ENCODE measurements around the gene R3HDM1. TPM values are rescaled to one million over a fixed set of nuclear protein-coding genes. Genes with fewer than 3 reads are reported as not detected.
A peak's percentile ranks its signal among the peaks of the same experiment; 100 is the strongest.

The R3HDM1 gene
- total RNA-seq, 4 donors from 2014 or later = 0.59 to 41.8 (median 13.7) TPM

GRCh38 chr2:135741043-135741394, 209.7 kb downstream of the R3HDM1 start:
- H3K36me3 ChIP-seq = no peaks in the 10 kb centered on the region
- TF ChIP-seq POLR2A (IDR thresholded peaks at IDR 0.05) = no peak
- peak in 1 of 4 experiments; percentile 21 for TF ChIP-seq CTCF (IDR thresholded peaks at IDR 0.05)
- no peak overlapping the region for H3K4me3 ChIP-seq
- no peaks in the 10 kb centered on the region for H3K27me3 ChIP-seq
- DNase-seq = no peak
- H3K9me3 ChIP-seq = no peaks in the 10 kb centered on the region
- intact Hi-C loops (cut with DNase I; ENCODE audit: low total_unique reads) = no loop called here
- H3K27ac ChIP-seq = peak overlapping the region; percentile 97 to 99
- H3K4me1 ChIP-seq = peaks cover 0 to 8% of the 10 kb centered on the region in 2 donors

GRCh38 chr2:135741395-135742324, 210.4 kb downstream of the R3HDM1 start, which contains the start of gene UBXN4:
Gene UBXN4, plus strand, starts transcription at chr2:135741855. Its CDS starts 75 bp downstream, at chr2:135741930.
- no peaks in the 10 kb centered on the region for H3K9me3 ChIP-seq
- no peaks in the 10 kb centered on the region for H3K27me3 ChIP-seq
- TF ChIP-seq CTCF (IDR thresholded peaks at IDR 0.05) (peak in 1 of 4 experiments; percentile 6), POLR2A (IDR thresholded peaks at IDR 0.05) (peak; percentile 92 to 94)
- intact Hi-C loops (cut with DNase I; ENCODE audit: low total_unique reads) = no loop called here
- H3K36me3 ChIP-seq = no peaks in the 10 kb centered on the region
- H3K4me3 ChIP-seq = peak within 1 kb of the TSS; percentile 64 to 90
- DNase-seq = peak; percentile 97
- H3K4me1 ChIP-seq = peaks cover 0 to 8% of the 10 kb centered on the region in 2 donors
- H3K27ac ChIP-seq = peak within 1 kb of the TSS; percentile 97 to 99

DNA sequence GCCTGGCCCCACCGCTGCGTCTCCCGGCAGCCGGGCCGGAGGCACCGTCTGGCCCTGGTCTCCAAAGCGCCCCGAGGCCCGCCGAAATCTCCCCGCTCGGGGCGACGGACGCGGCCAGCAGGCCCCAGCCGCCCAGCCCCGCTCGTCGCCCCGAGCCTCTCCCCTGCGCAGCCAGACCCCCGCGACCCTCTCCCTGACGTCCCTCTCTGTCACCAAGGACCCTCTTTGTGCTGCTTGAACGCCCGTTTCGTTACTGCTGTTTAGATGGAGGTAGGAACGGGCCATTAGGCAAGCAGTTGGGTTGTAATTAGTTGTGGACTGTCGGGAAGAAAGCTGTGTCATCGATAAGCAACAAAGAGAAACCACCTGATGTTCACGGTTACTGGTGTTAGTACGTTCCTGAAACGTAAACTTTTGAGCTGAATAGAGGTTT, 211.1 kb downstream of the R3HDM1 start:
- H3K27me3 ChIP-seq = no peaks in the 10 kb centered on the region
- peak overlapping the region; percentile 64 to 90 for H3K4me3 ChIP-seq
- no peaks in the 10 kb centered on the region for H3K9me3 ChIP-seq
- intact Hi-C loops (cut with DNase I; ENCODE audit: low total_unique reads) = no loop called here
- TF ChIP-seq POLR2A (IDR thresholded peaks at IDR 0.05) (peak in 1 of 2 donors; percentile 9), CTCF (IDR thresholded peaks at IDR 0.05) (no peak)
- peak; percentile 19 to 40 for DNase-seq
- H3K27ac ChIP-seq = peak overlapping the region; percentile 97 to 99
- H3K36me3 ChIP-seq = no peaks in the 10 kb centered on the region
- peaks cover 0 to 8% of the 10 kb centered on the region in 2 donors for H3K4me1 ChIP-seq

DNA sequence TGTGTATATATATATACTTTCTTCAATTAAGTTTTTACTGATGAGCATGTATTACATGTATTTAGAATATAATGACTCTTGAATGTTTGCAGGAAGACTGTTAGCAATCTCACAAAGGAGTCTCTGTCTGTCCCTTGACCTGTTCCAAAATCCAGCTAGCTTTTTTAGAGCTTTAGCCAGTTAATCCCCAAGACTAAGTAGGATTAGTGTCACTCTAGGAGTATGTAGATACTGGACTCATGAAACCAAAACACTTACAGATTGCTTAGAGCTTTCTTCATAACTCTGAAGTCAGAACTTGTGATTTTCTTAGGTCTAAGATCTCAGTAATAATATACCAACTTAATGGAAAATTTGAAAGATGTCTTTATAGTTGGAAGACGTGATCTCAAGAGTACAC, 212.6 kb downstream of the R3HDM1 start:
- H3K27ac ChIP-seq = no peak overlapping the region

DNA sequence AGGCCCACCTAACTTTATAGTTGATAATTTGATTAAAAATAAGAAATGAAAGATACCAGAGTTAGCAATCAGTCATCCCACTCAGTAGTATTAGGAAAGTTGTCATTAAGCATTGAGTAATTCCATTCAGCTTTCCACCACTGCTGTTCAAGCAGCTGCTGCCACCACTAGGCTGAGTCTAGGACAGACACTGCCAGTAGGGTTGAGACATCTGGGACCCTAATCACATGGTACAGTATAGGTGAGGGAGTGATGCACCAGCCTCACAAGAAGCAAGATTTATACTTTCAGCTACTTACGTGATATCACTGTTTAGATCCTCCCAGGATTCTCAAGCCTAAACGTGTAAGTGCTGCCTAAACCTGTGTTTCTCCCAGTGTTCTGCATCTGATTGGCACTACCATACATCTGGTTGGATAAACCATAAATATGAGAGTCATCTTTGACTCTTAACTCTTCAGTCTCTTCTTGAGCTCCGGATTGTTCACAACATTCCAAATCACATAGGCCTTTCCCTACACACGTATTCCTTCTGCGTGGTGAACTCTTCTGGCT, 213.6 kb downstream of the R3HDM1 start:
- Histone ChIP-seq H3K4me1 (peaks cover 0 to 8% of the 10 kb centered on the region in 2 donors), H3K36me3 (no peaks in the 10 kb centered on the region), H3K27ac (no peak overlapping the region), H3K9me3 (no peaks in the 10 kb centered on the region), H3K4me3 (no peak overlapping the region), H3K27me3 (no peaks in the 10 kb centered on the region)
- DNase-seq = no peak
- TF ChIP-seq CTCF (IDR thresholded peaks at IDR 0.05) (no peak), POLR2A (IDR thresholded peaks at IDR 0.05) (no peak)
- intact Hi-C loops (cut with DNase I; ENCODE audit: low total_unique reads) = no loop called here

More for the DNA sequence above, 212.6 kb downstream of the R3HDM1 start:
- TF ChIP-seq POLR2A (IDR thresholded peaks at IDR 0.05) = no peak
- H3K4me3 ChIP-seq = no peak overlapping the region
- intact Hi-C loops (cut with DNase I; ENCODE audit: low total_unique reads) = no loop called here
- H3K9me3 ChIP-seq = no peaks in the 10 kb centered on the region
- H3K36me3 ChIP-seq = no peaks in the 10 kb centered on the region
- no peak for DNase-seq
- no peaks in the 10 kb centered on the region for H3K27me3 ChIP-seq
- H3K4me1 ChIP-seq = peaks cover 0 to 8% of the 10 kb centered on the region in 2 donors
